Fibroblast of peridontal ligament (primary cell): Measurements from ENCODE around the gene KLF13.

Experiments
- DNase-seq: peaks from one replicate; pipeline ENCODE4 v3.0.0-alpha.2; 2010; ENCODE audit errors: extremely low read depth

The KLF13 gene

GRCh38 chr15:31332020-31332680 lies 5.5 kb downstream of the KLF13 start:
- DNase-seq: no peak

DNA sequence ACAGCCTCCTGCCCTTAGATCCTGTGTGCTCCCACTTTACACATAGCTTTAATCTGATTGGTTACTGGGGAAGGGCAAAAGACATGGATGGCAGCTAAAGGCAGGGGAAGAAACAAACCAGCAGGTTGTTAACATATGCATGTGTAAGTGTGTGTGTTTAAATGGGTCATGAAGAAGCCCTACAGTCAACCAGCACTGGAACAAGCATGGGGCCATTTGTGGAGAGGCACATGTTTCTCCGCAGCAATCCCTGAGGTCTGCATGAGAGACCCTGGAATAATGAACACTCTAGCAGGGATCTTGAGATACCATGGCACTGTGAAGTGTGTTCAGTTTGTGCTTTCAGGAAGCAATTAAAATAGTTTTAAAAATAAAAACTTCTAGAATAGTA lies 6.0 kb downstream of the KLF13 start:
- DNase-seq: no peak

DNA sequence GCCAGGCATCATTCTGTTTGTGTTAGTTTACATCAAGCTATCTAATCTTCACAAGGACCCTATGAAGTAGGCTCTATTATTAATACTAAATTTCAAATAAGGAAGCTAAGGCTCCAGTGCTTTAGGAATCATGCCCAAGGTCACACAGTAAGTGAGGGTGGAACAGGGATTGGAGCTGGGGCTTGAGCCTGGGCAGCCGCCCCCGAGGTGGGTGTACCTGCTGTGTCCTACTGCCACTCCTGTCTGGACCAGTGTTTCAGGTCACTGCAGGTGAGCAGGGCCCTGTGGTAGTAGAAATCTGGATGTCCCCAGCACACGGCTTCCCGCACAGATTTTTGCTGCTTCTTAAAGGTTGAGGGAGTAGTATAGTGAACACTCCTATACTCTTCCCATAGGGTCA lies 6.5 kb downstream of the KLF13 start:
- DNase-seq: no peak

DNA sequence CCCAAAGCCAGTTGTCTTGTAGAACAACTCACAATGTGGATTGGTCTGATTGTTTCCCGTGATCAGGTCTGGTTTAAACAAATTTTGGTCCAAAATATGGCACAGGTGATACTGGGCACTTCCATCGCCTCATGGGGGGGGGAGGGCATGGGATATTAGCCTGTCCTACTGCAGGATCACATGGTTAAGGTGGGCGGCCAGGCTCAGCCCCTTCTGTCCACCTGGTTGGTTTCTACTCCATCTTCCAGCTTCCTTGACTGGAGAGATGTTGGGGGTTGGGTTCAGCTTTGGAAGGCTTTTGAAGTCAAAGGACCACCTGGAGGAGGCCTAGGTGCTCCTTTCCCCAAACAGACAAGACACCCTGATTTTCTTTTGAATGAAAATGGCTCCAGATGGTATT lies 7.2 kb downstream of the KLF13 start:
- no peak for DNase-seq

GRCh38 chr15:31335989-31336592 lies 9.5 kb downstream of the KLF13 start:
- no peak for DNase-seq

DNA sequence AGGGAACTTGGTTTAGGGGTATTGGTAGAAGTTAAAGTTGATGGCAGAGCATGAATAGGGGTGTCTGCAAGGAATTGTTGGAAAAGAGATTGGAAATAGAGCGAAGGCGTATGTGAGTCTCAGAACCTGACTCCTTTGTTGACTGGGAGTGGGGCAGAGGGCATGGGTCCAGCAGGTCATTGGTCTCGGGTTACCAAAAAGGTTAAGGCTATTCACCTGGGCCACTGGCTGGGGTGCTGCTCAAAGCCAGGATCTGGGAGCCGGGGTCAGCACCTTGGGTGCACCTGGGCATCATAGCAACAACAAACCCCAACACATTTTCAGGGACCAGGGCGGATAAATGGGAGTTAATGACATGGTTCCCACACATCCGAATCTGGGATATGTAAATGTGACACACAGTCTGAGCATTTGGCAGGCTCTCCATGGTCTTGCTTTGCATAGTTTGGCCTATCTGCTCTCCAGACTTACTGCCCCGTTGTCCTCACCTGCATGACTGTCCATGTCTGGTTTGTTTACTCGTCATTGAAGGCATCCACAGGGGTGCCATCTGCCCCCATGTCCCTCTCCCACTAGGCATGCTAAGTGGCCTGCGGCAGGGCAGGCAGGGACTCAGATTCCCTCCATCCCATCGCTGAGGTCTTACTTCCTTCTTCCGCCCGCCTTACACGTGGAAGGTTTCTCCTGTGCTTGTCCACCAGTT lies 10.1 kb downstream of the KLF13 start:
- no peak for DNase-seq

- DNase-seq: no peak
Observed at GRCh38 chr15:31337352-31338031, 10.9 kb downstream of the KLF13 start.

DNA sequence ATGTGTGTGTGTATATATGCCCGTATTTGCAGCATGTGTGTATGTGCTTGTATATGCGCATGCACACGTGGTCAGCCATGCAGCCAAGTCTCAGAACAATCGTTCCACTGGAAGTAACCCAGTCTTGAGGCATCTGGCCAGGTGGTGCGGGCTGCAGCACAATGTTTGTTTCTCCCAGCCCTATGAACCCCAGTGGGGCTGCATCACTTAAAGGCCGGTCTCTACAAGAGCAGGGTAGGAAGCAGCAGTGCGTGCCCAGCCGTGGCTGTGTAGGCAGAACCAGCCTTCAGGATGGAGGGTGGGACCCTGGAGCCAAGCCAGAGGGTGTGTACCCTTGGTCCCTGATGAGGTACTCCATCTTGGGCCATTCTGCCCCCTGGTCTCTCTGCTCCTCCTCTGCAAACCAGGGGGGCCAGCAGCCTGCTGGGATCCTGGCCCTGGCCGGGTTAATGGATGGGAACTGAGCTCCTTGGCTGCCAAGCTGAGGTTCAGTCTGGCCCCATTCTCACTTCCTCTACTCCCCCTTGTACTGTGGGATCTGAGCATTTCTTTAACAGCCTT lies 11.8 kb downstream of the KLF13 start:
- no peak for DNase-seq

DNA sequence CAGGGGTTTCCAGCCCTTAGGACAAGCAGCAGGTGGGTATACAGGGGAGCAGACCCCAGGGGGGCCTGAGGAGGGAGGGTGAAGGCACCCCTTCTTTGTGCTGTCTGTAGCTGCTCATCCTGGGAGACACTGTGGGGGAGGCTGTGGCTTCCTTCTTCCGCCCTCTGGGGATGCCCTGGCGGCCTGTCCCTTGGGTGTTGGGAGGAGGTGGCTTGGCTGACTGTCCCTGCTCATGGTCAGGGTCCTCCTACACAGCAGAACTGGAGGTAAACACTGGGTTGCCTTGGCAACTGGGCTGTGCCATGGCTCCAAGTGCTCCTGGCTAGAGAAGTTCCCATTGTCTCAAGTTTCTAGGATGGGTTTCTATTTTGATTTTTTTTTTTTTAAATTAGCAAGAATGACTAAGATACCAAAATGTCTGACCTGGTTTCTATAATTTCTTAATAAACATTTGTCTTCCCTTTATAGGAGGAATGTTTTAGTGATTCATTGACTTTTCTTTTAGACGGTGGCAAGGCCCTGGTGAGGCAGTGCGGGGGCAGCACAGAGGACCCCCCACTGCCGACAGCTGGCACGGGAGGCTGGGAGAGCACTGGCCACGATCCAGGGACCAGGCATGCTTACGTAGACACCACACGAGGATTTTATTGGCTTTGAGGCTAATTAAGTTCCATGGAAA lies 12.4 kb downstream of the KLF13 start:
- DNase-seq: peak; percentile 82

GRCh38 chr15:31339558-31339895 lies 12.9 kb downstream of the KLF13 start:
- DNase-seq: no peak

DNA sequence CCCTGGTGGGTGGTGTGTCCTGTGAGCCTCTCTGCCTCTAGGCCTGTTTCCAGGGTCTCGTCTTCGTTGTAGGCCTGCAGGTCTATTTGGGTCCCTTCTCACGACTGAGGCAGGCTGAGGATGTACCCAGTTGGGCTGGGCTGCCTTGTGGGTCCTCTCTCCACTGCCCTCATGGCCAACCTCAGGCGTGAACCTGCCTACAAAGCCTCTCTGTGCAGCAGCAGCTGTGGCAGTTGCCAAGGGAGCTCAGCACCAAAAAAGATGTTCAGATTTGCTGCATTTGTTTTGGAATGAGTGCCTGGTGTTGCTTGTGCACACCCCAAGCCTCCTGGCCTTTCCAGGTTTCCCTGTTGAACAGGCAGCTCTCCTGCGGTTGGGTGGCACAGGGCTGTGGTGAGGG lies 13.4 kb downstream of the KLF13 start:
- no peak for DNase-seq

DNA sequence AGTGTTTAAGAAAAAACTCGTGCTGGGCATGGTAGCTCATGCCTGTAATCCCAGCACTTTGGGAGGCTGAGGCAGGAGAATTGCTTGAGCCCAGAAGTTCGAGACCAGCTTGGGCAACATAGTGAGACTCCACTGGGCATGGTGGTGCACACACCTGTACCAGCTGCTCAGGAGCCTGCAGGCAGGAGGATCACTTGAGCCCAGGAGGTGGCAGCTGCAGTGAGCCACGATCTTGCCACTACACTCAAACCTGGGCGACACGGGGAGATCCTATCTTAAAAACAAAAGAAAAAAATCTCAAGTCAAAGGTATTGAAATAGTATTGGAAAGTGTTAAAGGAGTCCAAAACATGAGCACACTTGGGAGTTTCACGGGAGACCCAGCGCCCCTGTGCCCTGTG lies 14.0 kb downstream of the KLF13 start:
- no peak for DNase-seq

GRCh38 chr15:31341071-31341470 lies 14.4 kb downstream of the KLF13 start:
- DNase-seq: no peak

GRCh38 chr15:31341496-31342195 lies 15.0 kb downstream of the KLF13 start:
- no peak for DNase-seq

DNA sequence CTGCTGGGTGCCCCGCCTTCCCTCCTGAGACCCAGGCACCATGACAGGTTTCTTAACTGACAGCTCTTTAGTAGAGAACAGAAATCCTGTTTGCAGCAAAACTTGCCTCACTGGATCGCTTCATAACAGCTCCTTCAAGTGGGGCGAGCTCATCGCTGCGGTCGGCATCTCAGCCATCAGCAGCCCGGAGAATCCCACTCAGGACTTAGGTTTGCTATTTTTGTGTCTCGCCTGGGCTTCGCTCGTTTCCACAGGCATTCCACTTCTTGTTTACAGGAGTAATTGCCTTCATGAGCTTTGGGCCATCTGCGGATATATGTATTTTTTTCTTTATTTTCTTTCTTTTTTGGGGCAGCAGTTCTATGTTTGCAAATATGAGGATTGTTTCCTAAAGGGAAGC lies 15.7 kb downstream of the KLF13 start:
- no peak for DNase-seq

- no peak for DNase-seq
Observed at GRCh38 chr15:31342781-31343626, 16.4 kb downstream of the KLF13 start.

DNA sequence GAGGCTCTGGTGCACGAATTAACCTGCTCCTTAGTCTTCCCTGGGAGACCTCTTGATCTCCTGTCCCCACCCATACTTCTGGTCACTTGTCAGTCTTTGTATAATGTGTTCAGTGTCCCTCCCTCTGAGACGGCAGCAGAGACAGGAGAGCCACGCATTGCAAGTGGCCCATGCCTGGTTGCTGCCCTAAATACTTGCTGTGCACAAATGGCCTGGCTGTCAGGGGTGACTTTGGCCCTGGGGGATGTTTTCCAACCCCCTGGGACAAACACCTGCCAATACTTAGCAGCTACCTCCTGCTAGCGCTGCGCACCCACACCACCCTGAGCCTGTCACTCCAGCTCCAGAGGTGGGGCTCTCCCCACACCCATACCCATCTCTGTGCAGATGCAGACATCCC lies 17.2 kb downstream of the KLF13 start:
- DNase-seq: no peak

GRCh38 chr15:31344266-31344665 lies 17.6 kb downstream of the KLF13 start:
- DNase-seq: no peak

DNA sequence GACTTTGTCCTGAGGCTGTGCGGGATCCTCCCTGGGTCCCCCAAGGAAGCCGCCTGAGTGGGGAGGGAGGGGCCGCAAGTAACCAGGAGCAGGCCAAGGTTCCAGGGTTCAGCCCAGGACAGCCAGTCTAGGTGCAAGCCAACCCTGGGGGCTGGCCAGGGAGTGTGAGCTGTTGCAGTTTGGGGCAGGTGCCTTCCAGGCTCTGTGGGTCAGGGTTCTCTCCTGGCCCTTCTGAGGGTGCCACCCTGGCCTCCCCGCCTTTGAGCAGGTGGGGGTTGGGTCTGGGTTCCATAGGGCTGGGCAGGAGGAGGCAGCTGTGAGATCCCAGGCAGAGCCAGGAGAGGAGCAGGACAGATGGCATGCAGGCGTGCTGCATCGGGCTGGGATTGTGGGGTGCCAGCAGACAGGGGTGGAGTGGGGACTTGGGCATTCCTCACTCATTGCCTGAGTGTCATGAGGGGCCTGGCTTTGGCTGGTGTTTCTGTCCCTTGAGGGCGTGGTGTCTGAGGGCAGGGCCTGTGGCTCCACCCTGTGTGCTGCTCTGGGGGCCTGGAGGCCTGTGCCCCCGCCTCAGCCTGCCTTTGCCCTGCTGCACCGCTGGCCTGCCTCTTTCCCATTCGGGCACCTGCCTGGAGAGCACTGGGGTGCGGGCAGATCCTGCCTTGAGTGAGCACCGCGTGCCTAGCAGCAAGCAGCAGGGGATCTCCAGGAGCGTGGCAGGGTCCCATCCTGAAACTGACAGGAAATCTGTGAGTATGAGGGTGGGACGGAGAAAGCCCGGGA lies 18.4 kb downstream of the KLF13 start:
- no peak for DNase-seq
